Measurements from ENCODE around the gene TRIM7. TPM values are rescaled to one million over a fixed set of nuclear protein-coding genes. Genes with fewer than 3 reads are reported as not detected.
"Not testable (repeated sequence)": the region's sequence is repeated elsewhere in the genome, so short reads cannot be mapped to it uniquely, and the experiment has no call there.

TRIM7 gene
- total RNA-seq, 1 donor = 1.9 TPM

- peaks cover 37% of the 10 kb centered on the region for H3K4me1 ChIP-seq (ENCODE audit: insufficient read depth, low read length)
- H3K9me3 ChIP-seq (ENCODE audit: low read depth, low read length) = no peaks in the 10 kb centered on the region
- no peak overlapping the region for H3K4me3 ChIP-seq (ENCODE audit: low read length)
- H3K27me3 ChIP-seq (ENCODE audit: insufficient read depth, low read length) = no peaks in the 10 kb centered on the region
Observed at GRCh38 chr5:181184845-181185216, 20.2 kb downstream of the TRIM7 start.

GRCh38 chr5:181182651-181183050, 22.3 kb downstream of the TRIM7 start:
- Histone ChIP-seq H3K9me3 (ENCODE audit: low read depth, low read length) (no peaks in the 10 kb centered on the region), H3K27me3 (ENCODE audit: insufficient read depth, low read length) (no peaks in the 10 kb centered on the region), H3K4me1 (ENCODE audit: insufficient read depth, low read length) (peaks cover 22% of the 10 kb centered on the region), H3K4me3 (ENCODE audit: low read length) (no peak overlapping the region)

- Histone ChIP-seq H3K9me3 (ENCODE audit: low read depth, low read length) (no peaks in the 10 kb centered on the region), H3K4me3 (ENCODE audit: low read length) (no peak overlapping the region), H3K27me3 (ENCODE audit: insufficient read depth, low read length) (no peaks in the 10 kb centered on the region), H3K4me1 (ENCODE audit: insufficient read depth, low read length) (peaks cover 21% of the 10 kb centered on the region)
Observed at GRCh38 chr5:181181650-181182565, 23.1 kb downstream of the TRIM7 start.

- not testable (repeated sequence) for H3K4me1 ChIP-seq (ENCODE audit: insufficient read depth, low read length); H3K4me3 ChIP-seq (ENCODE audit: low read length); H3K27me3 ChIP-seq (ENCODE audit: insufficient read depth, low read length); H3K9me3 ChIP-seq (ENCODE audit: low read depth, low read length)
Observed at GRCh38 chr5:181177559-181177958, 27.4 kb downstream of the TRIM7 start.

- Histone ChIP-seq H3K4me1 (ENCODE audit: insufficient read depth, low read length) (peaks cover 5% of the 10 kb centered on the region), H3K4me3 (ENCODE audit: low read length) (no peak overlapping the region), H3K9me3 (ENCODE audit: low read depth, low read length) (no peaks in the 10 kb centered on the region), H3K27me3 (ENCODE audit: insufficient read depth, low read length) (peaks cover 20% of the 10 kb centered on the region)
Observed at GRCh38 chr5:181176254-181176952, 28.6 kb downstream of the TRIM7 start.

- H3K27me3 ChIP-seq (ENCODE audit: insufficient read depth, low read length) = peaks cover 47% of the 10 kb centered on the region
- H3K4me3 ChIP-seq (ENCODE audit: low read length) = no peak overlapping the region
- H3K9me3 ChIP-seq (ENCODE audit: low read depth, low read length) = no peaks in the 10 kb centered on the region
- peaks cover 11% of the 10 kb centered on the region for H3K4me1 ChIP-seq (ENCODE audit: insufficient read depth, low read length)
Observed at GRCh38 chr5:181173420-181174342, 31.3 kb downstream of the TRIM7 start.

GRCh38 chr5:181173027-181173419, 32.0 kb downstream of the TRIM7 start:
- Histone ChIP-seq H3K9me3 (ENCODE audit: low read depth, low read length) (no peaks in the 10 kb centered on the region), H3K4me1 (ENCODE audit: insufficient read depth, low read length) (peaks cover 11% of the 10 kb centered on the region), H3K4me3 (ENCODE audit: low read length) (no peak overlapping the region), H3K27me3 (ENCODE audit: insufficient read depth, low read length) (peaks cover 54% of the 10 kb centered on the region)

- H3K27me3 ChIP-seq (ENCODE audit: insufficient read depth, low read length) = peaks cover 66% of the 10 kb centered on the region
- no peak overlapping the region for H3K4me3 ChIP-seq (ENCODE audit: low read length)
- H3K4me1 ChIP-seq (ENCODE audit: insufficient read depth, low read length) = peaks cover 11% of the 10 kb centered on the region
- no peaks in the 10 kb centered on the region for H3K9me3 ChIP-seq (ENCODE audit: low read depth, low read length)
Observed at GRCh38 chr5:181171782-181172181, 33.2 kb downstream of the TRIM7 start.

GRCh38 chr5:181170996-181171395, 34.0 kb downstream of the TRIM7 start:
- H3K9me3 ChIP-seq (ENCODE audit: low read depth, low read length) = no peaks in the 10 kb centered on the region
- H3K27me3 ChIP-seq (ENCODE audit: insufficient read depth, low read length) = peaks cover 74% of the 10 kb centered on the region
- peaks cover 11% of the 10 kb centered on the region for H3K4me1 ChIP-seq (ENCODE audit: insufficient read depth, low read length)
- no peak overlapping the region for H3K4me3 ChIP-seq (ENCODE audit: low read length)

GRCh38 chr5:181170237-181170825, 34.7 kb downstream of the TRIM7 start:
- peaks cover 11% of the 10 kb centered on the region for H3K4me1 ChIP-seq (ENCODE audit: insufficient read depth, low read length)
- no peak overlapping the region for H3K4me3 ChIP-seq (ENCODE audit: low read length)
- H3K9me3 ChIP-seq (ENCODE audit: low read depth, low read length) = no peaks in the 10 kb centered on the region
- H3K27me3 ChIP-seq (ENCODE audit: insufficient read depth, low read length) = peaks cover 79% of the 10 kb centered on the region

- peaks cover 11% of the 10 kb centered on the region for H3K4me1 ChIP-seq (ENCODE audit: insufficient read depth, low read length)
- H3K4me3 ChIP-seq (ENCODE audit: low read length); H3K9me3 ChIP-seq (ENCODE audit: low read depth, low read length): not testable (repeated sequence)
- H3K27me3 ChIP-seq (ENCODE audit: insufficient read depth, low read length) = peaks cover 82% of the 10 kb centered on the region
Observed at GRCh38 chr5:181169459-181170236, 35.3 kb downstream of the TRIM7 start.

- no peak overlapping the region for H3K4me3 ChIP-seq (ENCODE audit: low read length)
- no peaks in the 10 kb centered on the region for H3K9me3 ChIP-seq (ENCODE audit: low read depth, low read length)
- H3K4me1 ChIP-seq (ENCODE audit: insufficient read depth, low read length) = peaks cover 13% of the 10 kb centered on the region
- peaks cover 86% of the 10 kb centered on the region for H3K27me3 ChIP-seq (ENCODE audit: insufficient read depth, low read length)
Observed at GRCh38 chr5:181168595-181169118, 36.3 kb downstream of the TRIM7 start.

- Histone ChIP-seq H3K4me3 (ENCODE audit: low read length) (no peak overlapping the region), H3K4me1 (ENCODE audit: insufficient read depth, low read length) (peaks cover 10% of the 10 kb centered on the region), H3K27me3 (ENCODE audit: insufficient read depth, low read length) (peaks cover 88% of the 10 kb centered on the region), H3K9me3 (ENCODE audit: low read depth, low read length) (no peaks in the 10 kb centered on the region)
Observed at GRCh38 chr5:181167814-181168488, 37.0 kb downstream of the TRIM7 start.
